ENCODE results near the gene RHOU.
"Not testable (repeated sequence)": the region's sequence is repeated elsewhere in the genome, so short reads cannot be mapped to it uniquely, and the experiment has no call there.

Gene RHOU

DNA sequence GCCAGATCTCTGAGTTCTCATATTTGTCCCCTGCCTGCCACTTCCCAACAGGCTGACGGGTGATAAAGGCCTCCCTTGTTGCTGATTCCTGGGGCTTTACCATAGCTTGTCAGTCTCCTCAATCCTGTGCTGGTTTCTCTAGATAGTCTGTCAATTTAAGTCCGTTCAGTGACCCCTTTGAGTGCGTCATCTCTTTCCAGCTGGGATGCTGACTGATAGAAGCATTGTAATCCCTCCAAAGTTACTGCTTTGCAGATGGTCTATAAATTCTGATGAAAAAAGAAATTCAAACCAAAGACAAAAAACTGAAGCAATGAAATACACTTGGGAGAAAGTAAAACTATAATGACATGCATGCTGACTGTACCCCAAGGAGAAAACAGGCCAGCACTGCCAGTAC is 28.3 kb downstream of the RHOU start:
- no peak for DNase-seq

GRCh38 chr1:228765168-228765946 is 30.1 kb downstream of the RHOU start:
- no peak for DNase-seq

- no peak for DNase-seq
Observed at GRCh38 chr1:228766788-228767187, 31.5 kb downstream of the RHOU start.

GRCh38 chr1:228767636-228768354 is 32.5 kb downstream of the RHOU start:
- DNase-seq: no peak

DNA sequence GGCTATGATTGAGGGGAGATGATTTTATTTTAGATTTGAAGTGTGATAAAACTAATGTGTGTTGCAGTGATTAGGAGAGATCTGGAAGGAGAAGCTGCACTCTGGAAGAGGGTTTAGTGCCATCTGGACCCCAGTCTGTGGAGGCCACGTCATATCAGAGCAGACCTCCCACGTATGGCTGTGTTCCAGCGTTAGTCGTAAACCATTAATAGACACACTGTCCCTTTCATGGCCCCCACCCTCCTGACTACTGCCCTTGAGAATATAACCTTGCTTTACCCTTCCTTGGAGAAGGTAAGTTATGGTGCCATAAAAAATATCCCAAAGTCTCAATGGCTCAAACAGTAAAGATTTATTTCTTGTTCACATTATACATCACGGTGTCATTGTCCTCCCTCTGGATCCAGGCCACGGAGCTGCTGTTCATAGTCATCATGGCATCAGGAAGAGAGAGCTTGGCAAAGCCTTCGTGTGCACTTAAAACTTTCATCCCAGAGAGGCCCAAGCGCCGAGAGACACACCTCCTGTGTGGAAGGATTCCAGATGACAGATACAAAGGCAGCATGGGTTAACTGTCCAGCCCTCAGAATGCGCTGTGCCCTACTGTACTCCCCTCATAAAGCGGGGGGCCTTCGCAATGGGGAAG is 33.2 kb downstream of the RHOU start:
- DNase-seq: no peak

GRCh38 chr1:228770779-228771223 is 35.5 kb downstream of the RHOU start:
- DNase-seq: no peak

- DNase-seq: no peak
Observed at GRCh38 chr1:228772516-228773212, 37.4 kb downstream of the RHOU start.

DNA sequence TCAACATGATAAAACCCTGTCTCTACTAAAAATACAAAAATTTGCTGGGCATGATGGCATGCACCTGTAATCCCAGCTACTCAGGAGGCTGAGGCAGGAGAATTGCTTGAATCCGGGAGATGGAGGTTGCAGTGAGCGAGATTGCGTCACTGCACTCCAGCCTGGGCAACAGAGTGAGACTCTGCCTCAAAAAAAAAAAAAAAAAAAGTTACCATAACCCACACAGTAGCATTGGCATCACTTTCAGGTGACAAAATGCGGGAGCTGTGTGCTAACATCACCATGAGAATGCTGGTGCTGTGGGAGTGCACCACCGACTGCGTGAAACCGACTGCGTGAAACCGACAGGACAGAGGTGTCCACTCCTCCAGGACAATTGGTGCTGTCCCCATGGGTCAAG is 40.7 kb downstream of the RHOU start:
- not testable (repeated sequence) for DNase-seq

- no peak for DNase-seq
Observed at GRCh38 chr1:228776449-228776848, 41.2 kb downstream of the RHOU start.

GRCh38 chr1:228777236-228777635 is 42.0 kb downstream of the RHOU start:
- DNase-seq: no peak

DNA sequence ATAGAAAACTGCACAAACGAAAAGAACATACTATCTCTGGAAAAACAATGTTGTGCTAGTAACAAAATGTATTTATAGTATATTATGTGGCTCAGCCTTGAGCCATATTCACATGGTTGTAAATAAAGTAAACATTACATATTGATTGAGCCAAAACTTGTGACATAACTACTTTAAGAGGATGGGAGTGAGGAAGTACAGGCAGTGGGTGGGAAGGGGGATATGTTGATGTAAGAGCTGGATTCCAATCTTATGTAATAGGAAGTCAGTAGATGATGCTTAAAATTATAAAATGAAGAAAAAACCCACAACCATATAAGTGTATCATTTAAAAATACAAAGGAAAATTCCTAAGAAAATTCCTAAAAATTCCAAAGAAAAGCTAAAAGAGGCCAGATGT is 42.7 kb downstream of the RHOU start:
- DNase-seq: no peak

- DNase-seq: no peak
Observed at GRCh38 chr1:228778466-228778865, 43.2 kb downstream of the RHOU start.

- DNase-seq: no peak
Observed at GRCh38 chr1:228778961-228779360, 43.7 kb downstream of the RHOU start.

GRCh38 chr1:228781161-228781808 is 46.0 kb downstream of the RHOU start:
- no peak for DNase-seq

- no peak for DNase-seq
Observed at GRCh38 chr1:228781809-228782661, 46.8 kb downstream of the RHOU start.

GRCh38 chr1:228782662-228783417 is 47.6 kb downstream of the RHOU start:
- DNase-seq: no peak

GRCh38 chr1:228783418-228784040 is 48.2 kb downstream of the RHOU start:
- no peak for DNase-seq

DNA sequence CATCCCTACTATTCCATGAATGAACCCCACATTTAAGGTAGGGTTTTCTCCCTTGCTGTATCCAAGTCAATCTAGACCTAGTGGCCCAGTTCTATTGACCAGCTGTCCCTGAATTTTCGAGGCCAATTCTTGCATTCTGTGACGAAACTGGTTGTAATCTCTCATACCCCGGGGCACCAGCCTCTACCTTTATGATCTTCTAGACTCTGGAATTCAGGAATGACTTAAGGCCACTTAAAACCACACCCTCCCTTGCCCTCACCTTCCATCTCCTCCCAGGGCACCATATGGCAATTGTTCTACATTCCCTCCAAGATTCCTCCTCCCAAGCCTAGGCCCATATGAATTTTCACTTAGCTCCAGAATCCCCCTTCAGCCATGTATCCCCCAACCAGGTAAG is 48.9 kb downstream of the RHOU start:
- no peak for DNase-seq

- DNase-seq: no peak
Observed at GRCh38 chr1:228785366-228786330, 50.4 kb downstream of the RHOU start.

Measured in activated CD4-positive, CD25-positive, alpha-beta regulatory T cell treated with anti-CD3 and anti-CD28 coated beads, Interleukin-2, amount 50 U/mL, for 72 hours (primary cell).